GM12891 (cell line): ENCODE measurements around the gene KCNQ2.

Source experiments
- POLR2A ChIP-seq: IDR thresholded peaks from 2 replicates; pipeline ENCODE4 v1.6.1; 2011; ENCODE audit warnings: low read depth, low read length, control low read depth
- POLR2AphosphoS5 ChIP-seq: IDR thresholded peaks from 2 replicates; pipeline ENCODE4 v1.6.1; 2011; ENCODE audit warnings: low read depth, low read length, control low read depth
- SPI1 ChIP-seq: IDR thresholded peaks from 2 replicates; pipeline ENCODE4 v1.6.1; 2011; ENCODE audit warnings: low read depth, low read length, control low read depth
- TAF1 ChIP-seq: IDR thresholded peaks from 2 replicates; pipeline ENCODE4 v1.6.1; 2011; ENCODE audit warnings: low read depth, low read length, control low read depth

DNA sequence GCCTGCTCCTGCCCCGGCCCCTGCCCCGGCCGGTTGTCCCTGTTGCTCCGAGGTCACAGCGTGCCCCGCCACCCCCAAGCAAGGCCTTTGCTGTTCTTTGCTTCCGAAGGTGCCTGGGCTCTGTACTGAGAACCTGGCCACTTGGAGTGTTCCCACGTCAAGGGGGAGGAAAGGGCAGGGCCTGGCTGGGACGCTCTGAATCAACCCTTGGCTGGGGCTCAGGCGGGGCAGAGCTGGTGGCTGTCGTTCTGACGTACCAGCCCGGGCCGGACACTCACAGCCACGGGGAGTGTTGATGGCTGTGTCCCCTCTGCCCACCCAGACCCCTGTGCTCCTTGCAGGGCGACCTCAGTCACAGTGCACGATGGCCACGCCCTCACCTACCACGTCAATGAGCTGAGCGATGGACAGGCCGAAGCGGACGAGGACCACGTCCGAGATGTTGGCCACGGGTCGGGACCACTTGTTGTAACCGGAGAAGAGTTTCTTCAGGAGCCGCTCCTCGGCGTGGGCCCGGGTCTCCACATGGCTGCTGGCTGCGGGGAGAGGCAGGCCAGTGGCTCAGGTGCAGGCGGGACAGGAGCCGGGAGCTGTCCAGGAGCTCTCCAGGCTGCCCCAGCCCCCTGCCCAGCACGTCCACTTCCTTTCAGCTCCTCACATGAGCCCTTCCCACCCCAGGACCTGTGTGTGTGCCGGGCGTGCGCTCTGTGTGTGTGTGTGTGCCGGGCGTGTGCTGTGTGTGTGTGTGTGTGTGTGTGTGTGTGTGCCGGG lies 113.1 kb downstream of the KCNQ2 start:
- TF ChIP-seq TAF1 (no peak), SPI1 (no peak), POLR2AphosphoS5 (no peak), POLR2A (no peak)
